Panc1 (cell line): ENCODE results near the gene ZNF500. TPM values are rescaled to one million over a fixed set of nuclear protein-coding genes. Genes with fewer than 3 reads are reported as not detected.

ENCODE experiments used
- ATAC-seq: fragments of 200-7000 bp; cut with Tn5 transposase; 2 replicates; pipeline ENCODE4 v1.9.1; 2020; ENCODE audit warnings: mild to moderate bottlenecking, moderate library complexity
- BruUV-seq: library from RNA; stranded (reverse); fragments of 400-500 nt; replicated peaks from 2 replicates; lab custom pipeline; 2021; lab: Mats Ljungman, UMichigan
- CTCF ChIA-PET: fragments of 300-600 bp; sonication (Branson Sonifier 250); formaldehyde crosslinking; loops from one replicate; lab custom pipeline; 2022; ENCODE audit warnings: antibody characterized with exemption; lab: Charles Lee
- POLR2A ChIA-PET: fragments of 300-600 bp; sonication (Branson Sonifier 250); formaldehyde crosslinking; loops from one replicate; lab custom pipeline; 2022; ENCODE audit warnings: antibody characterized with exemption; lab: Charles Lee
- DNase-seq: peaks from one replicate; pipeline ENCODE4 v3.0.0-alpha.2; 2010; ENCODE audit warnings: low read depth, low spot score
- H3K27ac ChIP-seq: 2 replicates; pipeline ENCODE4 v1.5.1; 2011; ENCODE audit warnings: mild to moderate bottlenecking, low read length, inconsistent platforms
- H3K27me3 ChIP-seq: fragments of 200-500 bp; sonication (Bioruptor generic); 2 replicates; pipeline ENCODE4 v1.6.0; 2014; ENCODE audit warnings: low read length, inconsistent platforms; ENCODE audit not compliant: control insufficient read depth, insufficient read depth
- H3K36me3 ChIP-seq: fragments of 200-500 bp; sonication (Bioruptor generic); 2 replicates; pipeline ENCODE4 v1.5.1; 2014; ENCODE audit warnings: inconsistent platforms, mild to moderate bottlenecking, low read length, moderate library complexity; ENCODE audit not compliant: control insufficient read depth, insufficient read depth
- H3K4me1 ChIP-seq: 2 replicates; pipeline ENCODE4 v1.5.1; 2011; ENCODE audit warnings: inconsistent platforms, mild to moderate bottlenecking, low read length, moderate library complexity; ENCODE audit not compliant: control insufficient read depth, insufficient read depth
- H3K4me3 ChIP-seq, 2 experiments: 2 replicates each; pipeline ENCODE4 v1.5.1; 2011 to 2012; ENCODE audit warnings: low read depth in 2 of 2, low read length in 2 of 2, mild to moderate bottlenecking in 2 of 2, inconsistent platforms in 1 of 2, moderate library complexity in 1 of 2
- H3K9me3 ChIP-seq: fragments of 200-500 bp; sonication (Bioruptor generic); 2 replicates; pipeline ENCODE4 v1.5.1; 2014; ENCODE audit warnings: low read depth, mild to moderate bottlenecking, inconsistent platforms, low read length, moderate library complexity; ENCODE audit not compliant: control insufficient read depth, insufficient read depth
- POLR2AphosphoS5 ChIP-seq: IDR thresholded peaks from 2 replicates; pipeline ENCODE4 v1.6.1; 2012; ENCODE audit warnings: mild to moderate bottlenecking, low read depth, low read length, moderate library complexity
- SIN3A ChIP-seq: IDR thresholded peaks from 2 replicates; pipeline ENCODE4 v1.6.1; 2012; ENCODE audit warnings: low read depth, mild to moderate bottlenecking, low read length, moderate library complexity, borderline replicate concordance; ENCODE audit not compliant: insufficient read depth
- TCF7L2 ChIP-seq: IDR thresholded peaks from 2 replicates; pipeline ENCODE4 v1.6.1; 2011; ENCODE audit warnings: mild to moderate bottlenecking, low read depth, low read length, inconsistent platforms
- in situ Hi-C: cut with HindIII; loops from 2 replicates; pipeline ENCODE4 v1.10.0; 2016; ENCODE audit warnings: low sequenced_read_pairs, low pct_unique_long_range_greater_than_20kb
- intact Hi-C: fragments of 100-400 bp; cut with micrococcal nuclease; formaldehyde crosslinking; loops from one replicate; pipeline ENCODE4 v1.10.0; 2022; ENCODE audit not compliant: unreplicated experiment
- total RNA-seq: library from RNA; stranded (reverse); gene quantifications from one replicate; pipeline ENCODE4 v1.2.1, GENCODE V29; 2021; ENCODE audit not compliant: unreplicated experiment
- TF ChIP-seq, protein P1 (sequence below): fragments of 450-650 bp; IDR thresholded peaks from 2 replicates; pipeline ENCODE4 v1.5.1; 2017; ENCODE audit warnings: mild to moderate bottlenecking
- TF ChIP-seq, protein P2 (sequence below), 2 experiments: IDR thresholded peaks; 2 replicates each; pipeline ENCODE4 v1.6.1; 2011 to 2012; ENCODE audit warnings: low read depth in 2 of 2, control low read depth in 1 of 2, low read length in 1 of 2, mild to moderate bottlenecking in 1 of 2, moderate library complexity in 1 of 2; ENCODE audit not compliant: insufficient read depth in 1 of 2

ZNF500 gene
- total RNA-seq, 1 experiment from 2014 or later: 25.8 TPM

DNA sequence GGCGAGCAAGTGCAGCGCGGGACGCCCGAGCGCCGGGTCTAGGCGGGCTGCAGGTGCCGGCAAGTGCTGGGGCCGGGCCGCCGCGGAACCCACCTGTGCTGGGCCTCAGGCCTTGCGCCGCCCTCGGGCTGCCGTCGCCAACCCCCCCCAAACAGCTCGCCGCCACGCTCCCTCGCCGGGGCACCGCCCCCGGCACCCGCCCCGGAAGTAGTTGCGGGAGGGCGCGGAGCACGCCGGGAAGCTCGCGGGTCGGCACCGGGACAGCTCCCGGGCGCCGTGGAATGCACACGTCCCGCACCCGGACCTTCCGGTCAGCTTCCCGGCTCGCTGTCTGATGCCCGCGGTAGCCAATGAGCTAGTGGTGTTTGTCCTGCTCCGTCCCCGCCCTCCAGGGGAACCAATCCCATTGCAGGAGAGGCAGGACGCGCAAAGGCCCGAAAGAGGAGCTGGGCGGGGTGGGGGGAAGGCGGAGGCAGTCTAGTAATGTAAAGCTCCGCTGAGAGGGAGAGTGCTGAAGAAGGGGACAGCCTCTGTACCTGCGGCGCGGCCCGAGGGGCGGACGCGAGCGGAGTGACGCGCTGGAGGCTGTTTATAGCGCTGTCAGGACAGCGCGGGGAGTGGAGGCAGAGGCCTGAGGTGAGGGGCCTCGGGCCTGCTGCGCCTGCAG lies 32.8 kb downstream of the ZNF500 start, which contains the start of the genes ANKS3 and DNAAF8:
Gene ANKS3, minus strand, starts transcription at position 209 of the 667 bp plus-strand sequence. CDS start 4,122 bp downstream, outside the sequence.
Gene DNAAF8, plus strand, starts transcription at position 475 of the 667 bp plus-strand sequence. CDS start 1,978 bp downstream, outside the sequence.
- Histone ChIP-seq H3K4me3 (peak within 1 kb of the TSS; percentile 75 to 89), H3K27ac (peak within 1 kb of the TSS; percentile 86), H3K27me3 (no peaks in the 10 kb centered on the region), H3K36me3 (peaks cover 4% of the 10 kb centered on the region; the same call in 1 of the 2 replicates), H3K9me3 (no peaks in the 10 kb centered on the region), H3K4me1 (no peaks in the 10 kb centered on the region)
- DNase-seq (peak; percentile 78), ATAC-seq (peak; percentile 97)
- TF ChIP-seq, protein P1, sequence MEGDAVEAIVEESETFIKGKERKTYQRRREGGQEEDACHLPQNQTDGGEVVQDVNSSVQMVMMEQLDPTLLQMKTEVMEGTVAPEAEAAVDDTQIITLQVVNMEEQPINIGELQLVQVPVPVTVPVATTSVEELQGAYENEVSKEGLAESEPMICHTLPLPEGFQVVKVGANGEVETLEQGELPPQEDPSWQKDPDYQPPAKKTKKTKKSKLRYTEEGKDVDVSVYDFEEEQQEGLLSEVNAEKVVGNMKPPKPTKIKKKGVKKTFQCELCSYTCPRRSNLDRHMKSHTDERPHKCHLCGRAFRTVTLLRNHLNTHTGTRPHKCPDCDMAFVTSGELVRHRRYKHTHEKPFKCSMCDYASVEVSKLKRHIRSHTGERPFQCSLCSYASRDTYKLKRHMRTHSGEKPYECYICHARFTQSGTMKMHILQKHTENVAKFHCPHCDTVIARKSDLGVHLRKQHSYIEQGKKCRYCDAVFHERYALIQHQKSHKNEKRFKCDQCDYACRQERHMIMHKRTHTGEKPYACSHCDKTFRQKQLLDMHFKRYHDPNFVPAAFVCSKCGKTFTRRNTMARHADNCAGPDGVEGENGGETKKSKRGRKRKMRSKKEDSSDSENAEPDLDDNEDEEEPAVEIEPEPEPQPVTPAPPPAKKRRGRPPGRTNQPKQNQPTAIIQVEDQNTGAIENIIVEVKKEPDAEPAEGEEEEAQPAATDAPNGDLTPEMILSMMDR: no peak
- TF ChIP-seq SIN3A (peak; percentile 96; the same call in 1 of the 2 replicates), TCF7L2 (peak; percentile 74; the same call in 1 of the 2 replicates), POLR2AphosphoS5 (peak; percentile 24; the same call in 1 of the 2 replicates)
- TF ChIP-seq, protein P2, sequence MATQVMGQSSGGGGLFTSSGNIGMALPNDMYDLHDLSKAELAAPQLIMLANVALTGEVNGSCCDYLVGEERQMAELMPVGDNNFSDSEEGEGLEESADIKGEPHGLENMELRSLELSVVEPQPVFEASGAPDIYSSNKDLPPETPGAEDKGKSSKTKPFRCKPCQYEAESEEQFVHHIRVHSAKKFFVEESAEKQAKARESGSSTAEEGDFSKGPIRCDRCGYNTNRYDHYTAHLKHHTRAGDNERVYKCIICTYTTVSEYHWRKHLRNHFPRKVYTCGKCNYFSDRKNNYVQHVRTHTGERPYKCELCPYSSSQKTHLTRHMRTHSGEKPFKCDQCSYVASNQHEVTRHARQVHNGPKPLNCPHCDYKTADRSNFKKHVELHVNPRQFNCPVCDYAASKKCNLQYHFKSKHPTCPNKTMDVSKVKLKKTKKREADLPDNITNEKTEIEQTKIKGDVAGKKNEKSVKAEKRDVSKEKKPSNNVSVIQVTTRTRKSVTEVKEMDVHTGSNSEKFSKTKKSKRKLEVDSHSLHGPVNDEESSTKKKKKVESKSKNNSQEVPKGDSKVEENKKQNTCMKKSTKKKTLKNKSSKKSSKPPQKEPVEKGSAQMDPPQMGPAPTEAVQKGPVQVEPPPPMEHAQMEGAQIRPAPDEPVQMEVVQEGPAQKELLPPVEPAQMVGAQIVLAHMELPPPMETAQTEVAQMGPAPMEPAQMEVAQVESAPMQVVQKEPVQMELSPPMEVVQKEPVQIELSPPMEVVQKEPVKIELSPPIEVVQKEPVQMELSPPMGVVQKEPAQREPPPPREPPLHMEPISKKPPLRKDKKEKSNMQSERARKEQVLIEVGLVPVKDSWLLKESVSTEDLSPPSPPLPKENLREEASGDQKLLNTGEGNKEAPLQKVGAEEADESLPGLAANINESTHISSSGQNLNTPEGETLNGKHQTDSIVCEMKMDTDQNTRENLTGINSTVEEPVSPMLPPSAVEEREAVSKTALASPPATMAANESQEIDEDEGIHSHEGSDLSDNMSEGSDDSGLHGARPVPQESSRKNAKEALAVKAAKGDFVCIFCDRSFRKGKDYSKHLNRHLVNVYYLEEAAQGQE (IDR thresholded peaks at IDR 0.05; ENCODE audit: insufficient read depth in 1 of 2, low read depth in 2 of 2, low read length in 1 of 2): peak; percentile 61 to 82; a peak in 3 of 4 replicates
- ChIA-PET CTCF (interaction anchor here (0.6 to 1.2 kb wide), 2 partner anchors 19 to 51 kb away, joined by 3 to 4 read pairs; no protein-coding TSS in a partner anchor), POLR2A (interaction anchor here (0.5 to 0.7 kb wide), 7 partner anchors 119 to 331 kb away, joined by 3 to 8 read pairs (median 5); no protein-coding TSS in a partner anchor)
- intact Hi-C loops (no loop called here), in situ Hi-C loops (no loop called here)
- no TSS peak for BruUV-seq

GRCh38 chr16:4733747-4734062 lies 33.3 kb downstream of the ZNF500 start:
- POLR2A ChIA-PET: interaction anchor here (0.5 to 0.7 kb wide), 5 partner anchors 116 to 331 kb away, joined by 3 to 9 read pairs (median 7); no protein-coding TSS in a partner anchor
- no peaks in the 10 kb centered on the region for H3K4me1 ChIP-seq
- no TSS peak for BruUV-seq
- in situ Hi-C loops: no loop called here
- peaks cover 4% of the 10 kb centered on the region; the same call in 1 of the 2 replicates for H3K36me3 ChIP-seq
- no peaks in the 10 kb centered on the region for H3K9me3 ChIP-seq
- H3K27me3 ChIP-seq: no peaks in the 10 kb centered on the region
- no peak for DNase-seq
- H3K4me3 ChIP-seq: peak overlapping the region; percentile 75 to 89
- H3K27ac ChIP-seq: peak overlapping the region; percentile 84
- peak; percentile 15 for ATAC-seq
- TF ChIP-seq, protein P2 (IDR thresholded peaks at IDR 0.05; ENCODE audit: insufficient read depth in 1 of 2, low read depth in 2 of 2, low read length in 1 of 2): no peak
- TF ChIP-seq SIN3A (no peak), TCF7L2 (no peak), POLR2AphosphoS5 (no peak)
- TF ChIP-seq, protein P1: no peak
- CTCF ChIA-PET: interaction anchor here (1.2 kb wide), 1 partner anchor 51 kb away, joined by 3 read pairs; no protein-coding TSS in a partner anchor
- intact Hi-C loops: no loop called here
